ENCODE data around the gene ALPL.

- no peak for TF ChIP-seq CTCF (IDR thresholded peaks at IDR 0.05 in 8 of 11, conservative IDR thresholded peaks at IDR 0.05 in 3 of 11)
- TF ChIP-seq POLR2A (IDR thresholded peaks at IDR 0.05) = no peak
Measured at GRCh38 chr1:21531241-21531640, 22.0 kb downstream of the ALPL start.
